CD4-positive, alpha-beta T cell treated with Interleukin-2 at 100 ng/mL for 4 hours (primary cell): ENCODE measurements around the gene STPG3.
"Not testable (repeated sequence)": the region's sequence is repeated elsewhere in the genome, so short reads cannot be mapped to it uniquely, and the experiment has no call there.

Experiments used
- DNase-seq: peaks from one replicate; pipeline ENCODE4 v3.0.0-alpha.2; 2020; ENCODE audit warnings: low spot score

The STPG3 gene

DNA sequence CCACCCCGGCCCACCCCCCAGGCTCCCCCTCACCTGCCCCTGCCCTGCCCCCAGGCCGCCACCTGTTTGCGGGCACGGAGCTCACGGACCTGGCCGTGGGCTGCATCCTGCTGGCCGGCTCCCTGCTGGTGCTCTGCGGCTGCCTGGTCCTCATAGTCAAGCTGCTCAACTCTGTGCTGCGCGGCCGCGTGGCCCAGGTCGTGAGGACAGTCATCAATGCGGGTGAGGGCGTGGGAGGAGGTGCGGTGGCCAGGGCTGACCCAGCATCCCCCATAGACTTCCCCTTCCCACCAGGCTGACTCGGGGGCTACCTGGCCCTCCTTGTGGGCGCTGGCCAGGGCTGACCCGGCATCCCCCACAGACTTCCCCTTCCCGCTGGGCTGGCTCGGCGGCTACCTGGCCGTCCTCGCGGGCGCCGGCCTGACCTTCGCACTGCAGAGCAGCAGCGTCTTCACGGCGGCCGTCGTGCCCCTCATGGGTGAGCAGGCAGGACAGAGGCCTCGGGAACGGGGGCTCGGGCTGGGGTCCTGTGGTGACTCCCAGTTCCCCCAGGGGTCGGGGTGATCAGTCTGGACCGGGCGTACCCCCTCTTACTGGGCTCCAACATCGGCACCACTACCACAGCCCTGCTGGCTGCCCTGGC lies 16.9 kb upstream of the STPG3 start:
- no peak for DNase-seq

DNA sequence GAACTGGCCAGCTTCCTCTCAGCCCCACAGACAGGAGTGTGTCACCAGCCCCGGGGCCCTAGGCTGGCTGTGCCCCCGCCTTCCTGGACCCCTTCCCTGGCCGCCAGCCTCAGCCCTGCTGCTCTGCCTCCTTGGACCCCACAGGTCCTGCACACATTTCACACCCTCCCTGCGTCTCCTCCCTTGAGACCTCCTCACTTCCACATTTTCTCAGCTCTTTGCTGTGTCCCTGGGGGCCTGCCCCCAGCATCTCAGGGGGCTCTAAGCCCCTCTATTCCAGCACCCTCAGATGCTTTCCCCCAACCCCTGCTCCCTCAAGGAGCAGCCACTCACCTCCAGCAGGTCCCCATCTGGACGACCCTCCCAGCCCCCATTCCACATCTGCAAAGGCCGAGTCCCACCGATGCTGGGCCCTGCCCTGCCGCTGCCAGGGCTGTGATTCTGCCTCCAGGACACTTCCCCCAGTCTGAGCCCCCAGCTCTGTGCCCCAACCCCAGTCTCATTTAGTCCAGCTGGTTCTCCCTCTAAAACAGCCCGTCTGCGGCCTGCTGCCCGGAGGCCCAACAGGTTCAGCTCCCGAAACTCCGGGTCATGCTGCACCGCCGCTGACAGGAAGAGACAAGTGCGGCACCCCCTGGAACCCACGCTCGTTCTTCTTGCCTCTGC lies 16.2 kb upstream of the STPG3 start:
- no peak for DNase-seq

- no peak for DNase-seq
Observed at GRCh38 chr9:137235424-137236237, 15.5 kb upstream of the STPG3 start.

- DNase-seq = peak; percentile 89
Observed at GRCh38 chr9:137236238-137236935, 14.7 kb upstream of the STPG3 start.

DNA sequence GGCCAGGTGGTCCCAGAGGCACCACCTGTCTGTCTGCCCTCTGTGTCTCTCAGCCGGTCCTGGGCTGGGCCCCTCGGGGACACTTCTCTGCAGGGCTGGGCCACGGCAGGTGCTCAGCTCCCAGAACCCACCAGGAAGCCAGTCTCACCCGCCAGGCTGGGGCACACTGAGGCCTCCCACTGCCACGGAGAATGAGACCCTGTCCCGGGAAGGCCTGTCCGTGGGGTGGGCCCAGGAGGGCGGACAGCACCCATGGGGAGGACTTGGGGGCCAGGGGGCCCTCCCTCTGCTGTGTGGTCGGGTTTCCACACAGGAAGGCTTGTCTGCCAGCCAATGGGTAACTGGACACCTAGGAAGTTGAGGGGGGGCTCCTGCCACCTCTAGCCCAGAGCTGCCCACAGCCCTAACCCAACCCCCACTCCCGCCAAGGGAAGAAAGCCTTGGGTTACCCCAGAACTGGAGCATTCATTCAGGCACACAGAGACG lies 14.1 kb upstream of the STPG3 start:
- DNase-seq = no peak

- no peak for DNase-seq
Observed at GRCh38 chr9:137237759-137238726, 13.0 kb upstream of the STPG3 start.

DNA sequence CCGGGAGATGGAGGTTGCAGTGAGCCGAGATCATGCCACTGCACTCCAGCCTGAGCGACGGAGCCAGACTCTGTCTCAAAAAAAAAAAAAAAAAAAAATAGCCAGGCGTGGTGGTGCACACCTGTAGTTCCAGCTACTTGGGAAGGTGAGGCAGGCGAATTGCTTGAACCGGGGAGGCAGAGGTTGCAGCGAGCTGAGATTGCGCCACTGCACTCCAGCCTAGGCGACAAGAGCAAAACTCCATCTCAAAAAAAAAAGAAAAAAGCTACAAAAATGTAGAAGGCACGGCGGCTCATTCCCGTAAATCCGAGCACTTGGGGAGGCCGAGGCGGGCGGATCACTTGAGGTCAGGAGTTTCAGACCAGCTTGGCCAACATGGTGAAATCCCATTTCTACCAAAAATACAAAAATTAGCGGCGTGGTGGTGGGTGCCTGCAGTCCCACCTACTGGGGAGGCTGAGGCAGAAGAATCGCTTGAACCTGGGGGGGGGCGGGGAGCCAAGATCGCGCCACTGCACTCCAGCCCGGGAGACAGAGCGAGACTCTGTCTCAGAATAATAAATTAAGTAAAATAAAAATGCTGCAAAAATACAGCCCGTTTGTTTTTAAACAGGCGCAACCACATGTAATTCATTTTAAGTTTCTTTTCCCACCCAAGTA lies 11.4 kb upstream of the STPG3 start:
- not testable (repeated sequence) for DNase-seq

GRCh38 chr9:137240318-137240840 lies 10.7 kb upstream of the STPG3 start:
- DNase-seq = peak; percentile 66

DNA sequence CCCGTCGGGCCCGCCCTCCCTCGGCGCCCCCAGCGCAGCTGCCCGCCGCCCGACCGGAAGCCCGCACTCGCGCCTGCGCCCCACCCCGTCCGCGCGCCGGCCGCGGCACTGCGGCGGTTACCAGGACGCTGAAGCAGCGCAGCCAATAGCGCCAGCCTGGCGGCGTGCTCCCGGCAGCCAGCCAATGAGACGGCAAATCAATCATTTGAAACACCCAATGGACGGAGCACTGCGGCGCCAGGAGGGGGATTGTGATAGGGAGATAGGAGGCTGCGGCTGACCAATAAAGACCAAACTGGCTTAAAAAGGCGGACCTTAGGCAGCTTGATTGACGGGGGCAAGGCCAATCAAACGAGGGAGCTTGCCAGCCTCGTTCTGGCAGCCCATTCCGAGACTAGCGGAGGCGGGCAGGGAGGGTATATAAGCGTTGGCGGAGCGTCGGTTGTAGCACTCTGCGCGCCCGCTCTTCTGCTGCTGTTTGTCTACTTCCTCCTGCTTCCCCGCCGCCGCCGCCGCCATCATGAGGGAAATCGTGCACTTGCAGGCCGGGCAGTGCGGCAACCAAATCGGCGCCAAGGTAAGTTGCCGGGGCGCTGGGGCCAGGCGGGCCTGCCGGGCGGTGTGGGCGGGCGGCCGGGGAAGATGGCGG lies 10.1 kb upstream of the STPG3 start, which contains the start of gene TUBB4B:
Gene TUBB4B (plus strand): TSS at position 447 of the 649 bp plus-strand sequence. CDS start 74 bp downstream, at position 521.
- DNase-seq = peak; percentile 100

DNA sequence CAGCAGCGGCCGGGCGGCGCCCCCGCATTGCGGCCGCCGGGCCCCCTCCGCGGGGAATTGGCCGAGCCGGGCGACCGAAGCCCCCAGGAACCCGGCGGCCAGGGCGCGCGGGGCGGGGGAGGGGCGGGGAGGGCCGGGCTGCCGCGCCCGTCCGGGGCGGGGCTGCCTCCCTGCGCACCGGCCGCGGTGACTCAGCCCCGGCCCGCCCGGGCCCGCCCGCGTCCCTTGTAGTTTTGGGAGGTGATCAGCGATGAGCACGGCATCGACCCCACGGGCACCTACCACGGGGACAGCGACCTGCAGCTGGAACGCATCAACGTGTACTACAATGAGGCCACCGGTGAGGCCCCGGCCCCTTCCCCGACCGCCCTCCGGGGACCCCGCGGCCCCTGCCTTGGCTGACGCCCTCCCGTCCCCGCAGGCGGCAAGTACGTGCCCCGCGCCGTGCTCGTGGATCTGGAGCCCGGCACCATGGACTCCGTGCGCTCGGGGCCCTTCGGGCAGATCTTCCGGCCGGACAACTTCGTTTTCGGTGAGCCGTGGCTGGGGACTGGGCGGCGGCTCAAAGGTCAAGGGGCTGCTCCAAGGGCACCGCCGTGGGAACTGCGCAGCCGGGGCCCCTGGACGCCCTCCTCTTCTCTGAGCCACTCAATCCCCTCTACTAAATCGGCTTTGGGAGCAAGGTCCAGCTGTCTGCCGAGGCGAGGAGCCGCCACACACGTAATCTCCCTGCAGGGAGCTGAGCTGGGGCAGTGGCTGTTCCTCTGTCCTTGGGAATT lies 9.4 kb upstream of the STPG3 start:
- DNase-seq = peak; percentile 77

GRCh38 chr9:137242269-137243203 lies 8.6 kb upstream of the STPG3 start:
- no peak for DNase-seq

- not testable (repeated sequence) for DNase-seq
Observed at GRCh38 chr9:137243266-137243625, 7.8 kb upstream of the STPG3 start.

GRCh38 chr9:137243626-137244485 lies 7.2 kb upstream of the STPG3 start:
- no peak for DNase-seq

DNA sequence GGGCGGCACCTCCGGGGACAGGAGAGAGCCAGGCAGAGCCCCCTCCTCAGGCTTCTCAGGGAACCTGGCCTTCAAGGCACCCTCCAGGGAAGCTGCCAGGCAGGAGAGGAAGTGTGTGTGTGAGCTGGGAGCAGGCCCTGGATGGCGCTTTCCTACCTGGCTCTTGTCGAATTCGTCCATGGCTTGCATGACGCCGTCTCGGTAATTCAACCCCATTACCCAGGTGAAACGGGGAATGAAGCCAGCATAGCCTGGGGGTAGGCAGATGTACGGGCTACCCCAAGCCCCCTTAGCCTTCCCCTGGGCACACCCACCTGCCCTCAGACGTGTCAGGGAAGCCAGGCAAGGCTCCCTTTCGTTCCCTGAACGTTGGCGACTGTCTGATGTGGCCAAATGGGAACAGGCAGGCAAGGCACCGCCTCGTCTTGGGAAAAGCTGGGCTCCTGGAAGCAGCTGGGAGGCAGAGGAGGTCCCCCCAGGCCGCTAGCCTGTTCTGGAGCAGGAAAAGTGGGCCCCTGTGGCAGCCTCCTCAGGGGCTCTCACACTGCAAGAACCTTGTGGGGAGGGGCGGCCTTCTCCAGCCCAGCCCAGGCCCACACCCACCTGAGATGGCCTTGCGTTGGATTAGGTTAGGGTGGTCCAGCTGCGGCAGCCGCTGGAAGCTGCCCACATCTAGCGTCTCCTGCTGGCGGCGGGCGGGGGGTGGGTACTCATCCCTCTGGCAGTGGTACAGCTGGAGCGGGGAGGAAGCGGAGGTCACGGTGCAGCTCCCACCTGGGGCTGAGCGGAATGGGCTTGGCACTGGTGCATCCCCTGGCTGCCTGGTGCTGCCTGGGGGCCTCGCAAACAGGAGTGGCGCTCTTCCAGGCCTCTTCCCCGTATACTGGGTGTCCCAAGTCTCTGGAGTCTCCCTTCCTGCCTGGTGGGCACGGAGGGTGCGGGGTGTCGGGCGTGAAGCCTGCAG lies 6.3 kb upstream of the STPG3 start:
- no peak for DNase-seq
